ENCODE results near the gene CDK14. TPM values are rescaled to one million over a fixed set of nuclear protein-coding genes. Genes with fewer than 3 reads are reported as not detected.

CDK14 gene
- polyA plus RNA-seq, 1 donor from 2014 or later, result 25.1 TPM

GRCh38 chr7:90574820-90575187, 21.3 kb upstream of the CDK14 start:
- Histone ChIP-seq H3F3A (ENCODE audit: insufficient read depth, low read length, poor library complexity, severe bottlenecking) (no peaks in the 10 kb centered on the region), H3K36me3 (ENCODE audit: insufficient read depth, low read length) (no peaks in the 10 kb centered on the region), H3K9me3 (ENCODE audit: low read length) (no peaks in the 10 kb centered on the region), H3K27ac (ENCODE audit: low read length) (no peak overlapping the region), H4K20me1 (ENCODE audit: insufficient read depth) (no peaks in the 10 kb centered on the region), H3K4me3 (ENCODE audit: low read length) (no peak overlapping the region), H2AFZ (ENCODE audit: low read depth, low read length) (no peak overlapping the region), H3K9ac (ENCODE audit: low read length) (no peak overlapping the region), H3K27me3 (ENCODE audit: insufficient read depth, low read depth, low read length) (no peaks in the 10 kb centered on the region), H3K9me2 (ENCODE audit: insufficient read depth, low read length) (no peaks in the 10 kb centered on the region), H3K4me2 (ENCODE audit: low read length) (no peak overlapping the region), H3K79me2 (replicated peaks; ENCODE audit: insufficient read depth, low read length) (no peaks in the 10 kb centered on the region)
- TF ChIP-seq POLR2AphosphoS5 (IDR thresholded peaks at IDR 0.05) (no peak), EZH2 (IDR thresholded peaks at IDR 0.05; ENCODE audit: borderline replicate concordance, insufficient read depth, low read length, poor library complexity, severe bottlenecking) (no peak), EP300 (conservative IDR thresholded peaks at IDR 0.05; ENCODE audit: poor library complexity, severe bottlenecking) (no peak), SMC3 (conservative IDR thresholded peaks at IDR 0.05; ENCODE audit: poor library complexity) (no peak), MXI1 (conservative IDR thresholded peaks at IDR 0.05; ENCODE audit: poor library complexity, severe bottlenecking) (no peak), TAF1 (IDR thresholded peaks at IDR 0.05; ENCODE audit: low read depth) (no peak), RAD21 (conservative IDR thresholded peaks at IDR 0.05) (no peak)
- TF ChIP-seq, protein P1, sequence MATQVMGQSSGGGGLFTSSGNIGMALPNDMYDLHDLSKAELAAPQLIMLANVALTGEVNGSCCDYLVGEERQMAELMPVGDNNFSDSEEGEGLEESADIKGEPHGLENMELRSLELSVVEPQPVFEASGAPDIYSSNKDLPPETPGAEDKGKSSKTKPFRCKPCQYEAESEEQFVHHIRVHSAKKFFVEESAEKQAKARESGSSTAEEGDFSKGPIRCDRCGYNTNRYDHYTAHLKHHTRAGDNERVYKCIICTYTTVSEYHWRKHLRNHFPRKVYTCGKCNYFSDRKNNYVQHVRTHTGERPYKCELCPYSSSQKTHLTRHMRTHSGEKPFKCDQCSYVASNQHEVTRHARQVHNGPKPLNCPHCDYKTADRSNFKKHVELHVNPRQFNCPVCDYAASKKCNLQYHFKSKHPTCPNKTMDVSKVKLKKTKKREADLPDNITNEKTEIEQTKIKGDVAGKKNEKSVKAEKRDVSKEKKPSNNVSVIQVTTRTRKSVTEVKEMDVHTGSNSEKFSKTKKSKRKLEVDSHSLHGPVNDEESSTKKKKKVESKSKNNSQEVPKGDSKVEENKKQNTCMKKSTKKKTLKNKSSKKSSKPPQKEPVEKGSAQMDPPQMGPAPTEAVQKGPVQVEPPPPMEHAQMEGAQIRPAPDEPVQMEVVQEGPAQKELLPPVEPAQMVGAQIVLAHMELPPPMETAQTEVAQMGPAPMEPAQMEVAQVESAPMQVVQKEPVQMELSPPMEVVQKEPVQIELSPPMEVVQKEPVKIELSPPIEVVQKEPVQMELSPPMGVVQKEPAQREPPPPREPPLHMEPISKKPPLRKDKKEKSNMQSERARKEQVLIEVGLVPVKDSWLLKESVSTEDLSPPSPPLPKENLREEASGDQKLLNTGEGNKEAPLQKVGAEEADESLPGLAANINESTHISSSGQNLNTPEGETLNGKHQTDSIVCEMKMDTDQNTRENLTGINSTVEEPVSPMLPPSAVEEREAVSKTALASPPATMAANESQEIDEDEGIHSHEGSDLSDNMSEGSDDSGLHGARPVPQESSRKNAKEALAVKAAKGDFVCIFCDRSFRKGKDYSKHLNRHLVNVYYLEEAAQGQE (IDR thresholded peaks at IDR 0.05; ENCODE audit: borderline replicate concordance), result no peak
- TF ChIP-seq, protein P2, sequence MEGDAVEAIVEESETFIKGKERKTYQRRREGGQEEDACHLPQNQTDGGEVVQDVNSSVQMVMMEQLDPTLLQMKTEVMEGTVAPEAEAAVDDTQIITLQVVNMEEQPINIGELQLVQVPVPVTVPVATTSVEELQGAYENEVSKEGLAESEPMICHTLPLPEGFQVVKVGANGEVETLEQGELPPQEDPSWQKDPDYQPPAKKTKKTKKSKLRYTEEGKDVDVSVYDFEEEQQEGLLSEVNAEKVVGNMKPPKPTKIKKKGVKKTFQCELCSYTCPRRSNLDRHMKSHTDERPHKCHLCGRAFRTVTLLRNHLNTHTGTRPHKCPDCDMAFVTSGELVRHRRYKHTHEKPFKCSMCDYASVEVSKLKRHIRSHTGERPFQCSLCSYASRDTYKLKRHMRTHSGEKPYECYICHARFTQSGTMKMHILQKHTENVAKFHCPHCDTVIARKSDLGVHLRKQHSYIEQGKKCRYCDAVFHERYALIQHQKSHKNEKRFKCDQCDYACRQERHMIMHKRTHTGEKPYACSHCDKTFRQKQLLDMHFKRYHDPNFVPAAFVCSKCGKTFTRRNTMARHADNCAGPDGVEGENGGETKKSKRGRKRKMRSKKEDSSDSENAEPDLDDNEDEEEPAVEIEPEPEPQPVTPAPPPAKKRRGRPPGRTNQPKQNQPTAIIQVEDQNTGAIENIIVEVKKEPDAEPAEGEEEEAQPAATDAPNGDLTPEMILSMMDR (IDR thresholded peaks at IDR 0.05; ENCODE audit: poor library complexity, severe bottlenecking), result no peak

GRCh38 chr7:90579181-90579688, 16.9 kb upstream of the CDK14 start:
- no peak overlapping the region for H2AFZ ChIP-seq (ENCODE audit: low read depth, low read length)
- no peak overlapping the region for H3K4me3 ChIP-seq (ENCODE audit: low read length)
- no peaks in the 10 kb centered on the region for H3K36me3 ChIP-seq (ENCODE audit: insufficient read depth, low read length)
- no peaks in the 10 kb centered on the region for H4K20me1 ChIP-seq (ENCODE audit: insufficient read depth)
- H3K9me3 ChIP-seq (ENCODE audit: low read length), result no peaks in the 10 kb centered on the region
- no peak overlapping the region for H3K4me2 ChIP-seq (ENCODE audit: low read length)
- H3F3A ChIP-seq (ENCODE audit: insufficient read depth, low read length, poor library complexity, severe bottlenecking), result no peaks in the 10 kb centered on the region
- no peak overlapping the region for H3K9ac ChIP-seq (ENCODE audit: low read length)
- TF ChIP-seq RAD21 (conservative IDR thresholded peaks at IDR 0.05) (no peak), SMC3 (conservative IDR thresholded peaks at IDR 0.05; ENCODE audit: poor library complexity) (no peak), EZH2 (IDR thresholded peaks at IDR 0.05; ENCODE audit: borderline replicate concordance, insufficient read depth, low read length, poor library complexity, severe bottlenecking) (no peak), EP300 (conservative IDR thresholded peaks at IDR 0.05; ENCODE audit: poor library complexity, severe bottlenecking) (no peak), TAF1 (IDR thresholded peaks at IDR 0.05; ENCODE audit: low read depth) (no peak), MXI1 (conservative IDR thresholded peaks at IDR 0.05; ENCODE audit: poor library complexity, severe bottlenecking) (no peak), POLR2AphosphoS5 (IDR thresholded peaks at IDR 0.05) (no peak)
- TF ChIP-seq, protein P2 (IDR thresholded peaks at IDR 0.05; ENCODE audit: poor library complexity, severe bottlenecking), result no peak
- TF ChIP-seq, protein P1 (IDR thresholded peaks at IDR 0.05; ENCODE audit: borderline replicate concordance), result no peak
- no peaks in the 10 kb centered on the region for H3K79me2 ChIP-seq (replicated peaks; ENCODE audit: insufficient read depth, low read length)
- H3K9me2 ChIP-seq (ENCODE audit: insufficient read depth, low read length), result no peaks in the 10 kb centered on the region
- no peaks in the 10 kb centered on the region for H3K27me3 ChIP-seq (ENCODE audit: insufficient read depth, low read depth, low read length)
- H3K27ac ChIP-seq (ENCODE audit: low read length), result no peak overlapping the region
